ELR (cell line): ENCODE results near the gene HIP1.
"Not testable (repeated sequence)": the region's sequence is repeated elsewhere in the genome, so short reads cannot be mapped to it uniquely, and the experiment has no call there.

Experiments
- DNase-seq: peaks from one replicate; pipeline ENCODE4 v3.0.0-alpha.2; 2015; ENCODE audit warnings: low read depth

The HIP1 gene

GRCh38 chr7:75609416-75609815 lies 129.3 kb downstream of the HIP1 start:
- DNase-seq: not testable (repeated sequence)

- no peak for DNase-seq
Measured at GRCh38 chr7:75608451-75609122, 130.2 kb downstream of the HIP1 start.

- no peak for DNase-seq
Measured at GRCh38 chr7:75604408-75604807, 134.3 kb downstream of the HIP1 start.

GRCh38 chr7:75602831-75603230 lies 135.9 kb downstream of the HIP1 start:
- peak; percentile 76 for DNase-seq

- DNase-seq: no peak
Measured at GRCh38 chr7:75601539-75601938, 137.2 kb downstream of the HIP1 start.

GRCh38 chr7:75600748-75601147 lies 138.0 kb downstream of the HIP1 start:
- not testable (repeated sequence) for DNase-seq

- DNase-seq: no peak
Measured at GRCh38 chr7:75599244-75599781, 139.4 kb downstream of the HIP1 start.

GRCh38 chr7:75596727-75597614 lies 141.8 kb downstream of the HIP1 start:
- peak; percentile 90 for DNase-seq

GRCh38 chr7:75595766-75596165 lies 143.0 kb downstream of the HIP1 start:
- no peak for DNase-seq

GRCh38 chr7:75593500-75594184 lies 145.1 kb downstream of the HIP1 start:
- not testable (repeated sequence) for DNase-seq

- DNase-seq: no peak
Measured at GRCh38 chr7:75591467-75592255, 147.1 kb downstream of the HIP1 start.

- no peak for DNase-seq
Measured at GRCh38 chr7:75590373-75591005, 148.3 kb downstream of the HIP1 start.

GRCh38 chr7:75584354-75584753 lies 154.4 kb downstream of the HIP1 start:
- DNase-seq: no peak

- DNase-seq: no peak
Measured at GRCh38 chr7:75583255-75583654, 155.5 kb downstream of the HIP1 start.

- DNase-seq: no peak
Measured at GRCh38 chr7:75579899-75580298, 158.8 kb downstream of the HIP1 start.

- DNase-seq: no peak
Measured at GRCh38 chr7:75578081-75578480, 160.7 kb downstream of the HIP1 start.

GRCh38 chr7:75575488-75576121 lies 163.1 kb downstream of the HIP1 start:
- no peak for DNase-seq

- DNase-seq: no peak
Measured at GRCh38 chr7:75573477-75574019, 165.2 kb downstream of the HIP1 start.

GRCh38 chr7:75572814-75573213 lies 165.9 kb downstream of the HIP1 start:
- DNase-seq: no peak

GRCh38 chr7:75572396-75572795 lies 166.3 kb downstream of the HIP1 start:
- no peak for DNase-seq
